Heart left ventricle (tissue), 13 donors: ENCODE measurements around the gene RAB11FIP5.
A peak's percentile ranks its signal among the peaks of the same experiment; 100 is the strongest.

ENCODE experiments used
- POLR2A ChIP-seq, 2 donors: fragments of 450-650 bp; IDR thresholded peaks; one replicate each; pipeline ENCODE4 v1.6.1; 2017; ENCODE audit warnings: antibody characterized with exemption in 2 of 2, mild to moderate bottlenecking in 2 of 2, moderate library complexity in 2 of 2
- TF ChIP-seq, protein P1 (sequence below), 12 donors: fragments of 200-600 bp; sonication (generic) in 4 of 12; IDR thresholded peaks; one replicate each; pipeline versions ENCODE4 v1.5.0 to v1.8.0; 2018 to 2022; ENCODE audit warnings: antibody characterized with exemption in 12 of 12, mild to moderate bottlenecking in 5 of 12
- donor health status: ischemic (EF 13 %, LVEDD 7.1; RV severe dilation, severe dysfunction).
- donor health status: DM: no; HTN: yes; CAD: no.
- donor health status: DM: no; HTN: no; CAD: no.
- donor health status: ischemic (EF 25% LVEDD 6.9; RV normal size, moderate dysfunction).
- donor health status: ischemic (EF 25% LVEDD 5.7; RV mildly dilated, moderate dysfunction).
- donor health status: ischemic (EF 35%, LVEDD 5.7; RV mildly dilated, moderate dysfunction).
- donor health status: nonischemic (EF 11% LVEDD 7.7; RV severe dilation, severe dysfunction).
- donor health status: DM: yes; HTN: yes; CAD: no.
- donor health status: PGD.
- donor health status: ischemic (EF 29% LVEDD 5.4; RV normal size, mild dysfunction).
- donor health status: nonischemic (EF 23%, LVEDD 6.1; RV moderate dilation, normal function).

DNA sequence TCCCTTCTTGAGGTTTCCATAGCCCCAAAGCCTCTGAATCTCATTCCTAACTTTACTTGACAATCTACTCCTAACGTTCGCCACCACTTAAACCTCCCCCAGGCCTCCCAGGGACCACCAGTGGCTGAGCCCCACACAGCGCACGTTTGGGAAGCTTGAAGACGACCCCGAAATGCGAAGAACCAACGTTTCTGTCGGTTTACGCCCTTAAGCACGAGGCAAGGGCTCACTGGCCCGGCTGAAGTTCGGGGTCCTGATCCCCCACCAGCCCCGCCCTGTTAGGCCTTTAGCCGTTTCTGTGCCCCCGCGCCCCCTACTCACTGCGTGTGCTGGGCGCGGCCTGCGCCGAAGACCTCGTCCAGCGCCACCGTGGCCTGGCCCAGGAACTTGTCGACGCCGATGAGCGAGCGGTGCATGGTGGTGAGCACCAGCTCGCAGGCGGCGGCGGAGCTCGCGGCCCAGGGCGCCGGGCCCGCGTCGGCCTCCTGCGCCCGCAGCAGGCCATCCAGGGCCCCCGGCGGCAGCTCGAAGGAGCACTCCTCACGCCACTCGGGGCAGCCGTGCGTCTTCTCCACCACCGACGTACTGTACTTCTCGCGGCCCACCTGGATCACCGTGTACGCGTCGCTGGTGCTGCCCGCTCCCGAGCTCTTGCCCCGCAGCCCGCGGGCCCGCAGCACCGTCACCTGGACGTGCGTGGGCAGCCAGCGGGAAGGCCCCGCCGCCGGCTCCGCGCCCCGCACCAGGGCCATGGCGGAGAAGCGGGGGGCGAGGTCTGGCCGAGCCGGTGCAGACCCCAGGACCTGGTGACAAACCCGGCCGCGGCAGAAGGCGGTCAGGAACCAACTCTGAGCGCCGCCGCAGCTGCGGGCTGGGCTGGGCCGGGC is 479 bp downstream of the RAB11FIP5 start:
- TF ChIP-seq POLR2A (IDR thresholded peaks at IDR 0.05): peak in 1 of 2 donors; percentile 40
- TF ChIP-seq, protein P1, sequence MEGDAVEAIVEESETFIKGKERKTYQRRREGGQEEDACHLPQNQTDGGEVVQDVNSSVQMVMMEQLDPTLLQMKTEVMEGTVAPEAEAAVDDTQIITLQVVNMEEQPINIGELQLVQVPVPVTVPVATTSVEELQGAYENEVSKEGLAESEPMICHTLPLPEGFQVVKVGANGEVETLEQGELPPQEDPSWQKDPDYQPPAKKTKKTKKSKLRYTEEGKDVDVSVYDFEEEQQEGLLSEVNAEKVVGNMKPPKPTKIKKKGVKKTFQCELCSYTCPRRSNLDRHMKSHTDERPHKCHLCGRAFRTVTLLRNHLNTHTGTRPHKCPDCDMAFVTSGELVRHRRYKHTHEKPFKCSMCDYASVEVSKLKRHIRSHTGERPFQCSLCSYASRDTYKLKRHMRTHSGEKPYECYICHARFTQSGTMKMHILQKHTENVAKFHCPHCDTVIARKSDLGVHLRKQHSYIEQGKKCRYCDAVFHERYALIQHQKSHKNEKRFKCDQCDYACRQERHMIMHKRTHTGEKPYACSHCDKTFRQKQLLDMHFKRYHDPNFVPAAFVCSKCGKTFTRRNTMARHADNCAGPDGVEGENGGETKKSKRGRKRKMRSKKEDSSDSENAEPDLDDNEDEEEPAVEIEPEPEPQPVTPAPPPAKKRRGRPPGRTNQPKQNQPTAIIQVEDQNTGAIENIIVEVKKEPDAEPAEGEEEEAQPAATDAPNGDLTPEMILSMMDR (IDR thresholded peaks at IDR 0.05): no peak
